ENCODE data around the gene HSD11B1. TPM values are rescaled to one million over a fixed set of nuclear protein-coding genes. Genes with fewer than 3 reads are reported as not detected.

The HSD11B1 gene
- total RNA-seq, 5 donors from 2014 or later (not counting 1 experiment from before 2014, with no cell fraction given), result 0.41 to 1.1 TPM; not detected in 3

DNA sequence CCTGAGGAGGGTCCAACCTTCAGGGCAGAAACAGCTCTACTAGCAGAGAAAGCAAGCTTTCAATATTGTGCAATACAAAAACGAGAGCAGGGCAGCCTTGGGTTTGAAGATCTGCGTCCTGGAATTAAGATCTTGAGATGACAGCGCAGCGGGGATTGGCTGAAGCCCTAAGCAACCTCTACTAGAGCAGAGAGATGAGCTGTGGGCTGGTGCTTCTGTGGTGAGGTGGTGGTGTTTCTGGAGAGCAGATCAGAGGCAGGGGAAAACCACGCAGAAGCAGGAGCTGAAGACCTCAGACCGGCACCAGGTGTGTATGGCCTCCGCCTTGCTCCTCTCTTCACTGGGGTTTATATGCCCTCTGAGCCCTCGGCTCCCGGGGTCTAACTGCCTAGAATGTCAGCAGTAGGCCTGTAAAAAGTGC lies 63.7 kb downstream of the HSD11B1 start:
- Histone ChIP-seq H3K27me3 (replicated peaks in 1 of 2; ENCODE audit: control insufficient read depth in 2 of 2, extremely low read depth in 1 of 2, insufficient read depth in 2 of 2, low read length in 1 of 2) (no peaks in the 10 kb centered on the region), H3K27ac (ENCODE audit: low read length) (peak overlapping the region; percentile 77), H3K4me3 (ENCODE audit: control insufficient read depth in 1 of 2, extremely low read depth in 1 of 2, low read length in 1 of 2) (peak overlapping the region; percentile 83 to 95), H3K36me3 (ENCODE audit: control insufficient read depth in 2 of 2, extremely low read depth in 1 of 2, insufficient read depth in 1 of 2, low read length in 1 of 2) (peaks cover 5 to 47% of the 10 kb centered on the region in 2 donors), H3K9me3 (no peaks in the 10 kb centered on the region), H3K4me1 (ENCODE audit: control insufficient read depth in 1 of 2, extremely low read depth in 1 of 2, insufficient read depth in 2 of 2, low read length in 2 of 2) (peaks cover 56 to 64% of the 10 kb centered on the region in 2 experiments)
- Mint-ChIP-seq H3K27me3 (no peaks in the 10 kb centered on the region), H3K4me1 (peaks cover 43 to 54% (median 50%) of the 10 kb centered on the region in 3 donors), H3K4me3 (no peak overlapping the region), H3K27ac (no peak overlapping the region), H3K9me3 (no peaks in the 10 kb centered on the region), H3K36me3 (peaks cover 48% of the 10 kb centered on the region)
- ChIA-PET CTCF (interaction anchor here (0.5 to 4.5 kb wide), 16 partner anchors 9 to 1550 kb away, joined by 3 to 41 read pairs (median 6); partner anchors contain the start of genes TRAF3IP3 (in 2 of the 2), UTP25 (in 2 of the 2) and C1orf74 (in 1 of the 2)), POLR2A (interaction anchor here (0.8 to 1.8 kb wide), 9 partner anchors 12 to 62 kb away, joined by 3 to 8 read pairs (median 5); partner anchors contain the start of genes C1orf74 (in 2 of the 2) and TRAF3IP3 (in 2 of the 2))
- WGBS (ENCODE audit: insufficient coverage), result 0% methylated on average over 9 of the region's 9 CpGs
- ATAC-seq (replicated peaks in 1 of 4) (peak; percentile 77 to 86 (median 81)), DNase-seq (peak; percentile 63 to 91 (median 73))

DNA sequence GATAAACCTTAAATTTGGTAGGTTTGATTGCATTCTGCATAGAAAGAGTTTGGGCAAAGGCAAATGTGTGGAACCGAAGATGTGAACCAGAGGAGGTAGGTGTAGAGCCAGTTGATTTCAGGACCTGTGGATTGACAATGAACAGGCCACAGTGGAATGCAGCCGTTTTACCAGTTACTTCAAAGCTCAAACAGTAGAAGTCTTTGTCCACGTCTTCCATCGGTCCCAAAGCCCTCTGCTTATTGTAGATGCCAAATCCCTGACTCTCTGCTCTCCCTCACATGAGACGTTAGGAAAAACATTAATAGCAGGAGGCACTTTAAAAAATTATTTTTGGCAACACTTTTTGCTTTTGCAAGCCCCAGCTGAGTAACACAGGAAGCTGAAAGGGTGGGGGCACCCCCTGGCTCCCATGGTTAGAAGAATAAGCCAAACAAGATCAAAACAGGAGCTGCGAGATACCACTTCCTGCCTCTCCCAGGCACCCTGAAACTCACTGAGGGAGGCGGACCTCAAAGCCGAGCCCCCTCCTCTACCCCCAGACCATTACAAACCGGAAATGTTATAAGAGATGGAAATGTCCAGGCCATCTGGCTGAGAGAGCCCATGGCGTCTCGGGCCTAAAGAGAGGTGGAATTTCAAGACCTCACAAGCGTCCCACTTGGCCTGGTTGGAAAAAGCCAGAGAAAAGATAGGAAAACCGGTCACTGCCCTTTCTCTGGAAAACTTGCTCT lies 64.7 kb downstream of the HSD11B1 start:
- WGBS (ENCODE audit: insufficient coverage), result 0% methylated on average over 6 of the region's 13 CpGs
- peaks cover 59 to 60% of the 10 kb centered on the region in 2 experiments for H3K4me1 ChIP-seq (ENCODE audit: control insufficient read depth in 1 of 2, extremely low read depth in 1 of 2, insufficient read depth in 2 of 2, low read length in 2 of 2)
- H3K27ac ChIP-seq (ENCODE audit: low read length), result peak overlapping the region; percentile 77
- ChIA-PET POLR2A (interaction anchor here (0.7 to 1.8 kb wide), 6 partner anchors 9 to 16 kb away, joined by 3 to 8 read pairs (median 5); partner anchors contain the start of genes C1orf74 (in 1 of the 2) and TRAF3IP3 (in 1 of the 2)), CTCF (interaction anchor here (0.5 to 4.5 kb wide), 17 partner anchors 8 to 1491 kb away, joined by 3 to 41 read pairs (median 6); partner anchors contain the start of genes TRAF3IP3 (in 2 of the 2), C1orf74 (in 1 of the 2) and UTP25 (in 1 of the 2))
- H3K27me3 ChIP-seq (replicated peaks in 1 of 2; ENCODE audit: control insufficient read depth in 2 of 2, extremely low read depth in 1 of 2, insufficient read depth in 2 of 2, low read length in 1 of 2), result no peaks in the 10 kb centered on the region
- H3K9me3 ChIP-seq, result no peaks in the 10 kb centered on the region
- Mint-ChIP-seq H3K27ac (no peak overlapping the region), H3K4me1 (peaks cover 35 to 46% (median 42%) of the 10 kb centered on the region in 3 donors), H3K36me3 (peaks cover 44% of the 10 kb centered on the region), H3K9me3 (no peaks in the 10 kb centered on the region), H3K4me3 (no peak overlapping the region), H3K27me3 (no peaks in the 10 kb centered on the region)
- H3K4me3 ChIP-seq (ENCODE audit: control insufficient read depth in 1 of 2, extremely low read depth in 1 of 2, low read length in 1 of 2), result peak overlapping the region; percentile 83 to 95
- ATAC-seq (replicated peaks in 1 of 4) (peak; percentile 75 to 79 (median 78)), DNase-seq (peak; percentile 55 to 85 (median 72))
- H3K36me3 ChIP-seq (ENCODE audit: control insufficient read depth in 2 of 2, extremely low read depth in 1 of 2, insufficient read depth in 1 of 2, low read length in 1 of 2), result peaks cover 5 to 47% of the 10 kb centered on the region in 2 donors

DNA sequence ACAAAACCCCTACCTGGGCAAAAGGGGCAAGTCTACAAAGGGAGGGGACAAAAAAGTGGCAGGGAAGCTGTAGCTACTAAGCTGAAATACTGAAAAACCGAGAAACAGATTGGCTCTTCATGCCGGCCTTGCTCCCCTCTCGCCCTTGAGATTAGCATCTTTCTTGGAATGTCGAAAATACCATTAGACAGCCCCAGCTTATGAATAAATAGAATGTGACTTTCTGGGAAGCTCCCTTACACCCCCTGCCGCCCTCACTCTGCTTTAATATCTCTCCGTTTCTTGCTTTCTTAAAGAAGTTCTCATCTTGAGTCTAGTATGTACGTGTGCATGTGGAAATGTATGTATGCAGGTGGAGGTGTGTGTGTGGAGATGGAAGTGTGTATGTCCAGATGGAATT lies 65.3 kb downstream of the HSD11B1 start:
- H3K4me3 ChIP-seq (ENCODE audit: control insufficient read depth in 1 of 2, extremely low read depth in 1 of 2, low read length in 1 of 2), result peak overlapping the region; percentile 83 to 95
- Mint-ChIP-seq H3K9me3 (no peaks in the 10 kb centered on the region), H3K27me3 (no peaks in the 10 kb centered on the region), H3K36me3 (peaks cover 48% of the 10 kb centered on the region), H3K4me1 (peaks cover 33 to 42% (median 40%) of the 10 kb centered on the region in 3 donors), H3K27ac (no peak overlapping the region), H3K4me3 (no peak overlapping the region)
- peak overlapping the region; percentile 77 for H3K27ac ChIP-seq (ENCODE audit: low read length)
- peak in 3 of 35 experiments; percentile 12 to 37 (median 22) for DNase-seq
- H3K36me3 ChIP-seq (ENCODE audit: control insufficient read depth in 2 of 2, extremely low read depth in 1 of 2, insufficient read depth in 1 of 2, low read length in 1 of 2), result peaks cover 5 to 48% of the 10 kb centered on the region in 2 donors
- no peaks in the 10 kb centered on the region for H3K9me3 ChIP-seq
- CTCF ChIA-PET, result interaction anchor here (0.5 to 4.5 kb wide), 11 partner anchors 9 to 1490 kb away, joined by 3 to 41 read pairs (median 6); partner anchors contain the start of genes TRAF3IP3 (in 2 of the 2) and UTP25 (in 1 of the 2)
- WGBS (ENCODE audit: insufficient coverage), result 0% methylated on average over 2 of the region's 7 CpGs
- no peaks in the 10 kb centered on the region for H3K27me3 ChIP-seq (replicated peaks in 1 of 2; ENCODE audit: control insufficient read depth in 2 of 2, extremely low read depth in 1 of 2, insufficient read depth in 2 of 2, low read length in 1 of 2)
- POLR2A ChIA-PET, result interaction anchor here (0.7 to 1.1 kb wide), 3 partner anchors 8 to 17 kb away, joined by 3 to 4 read pairs (median 3); no protein-coding TSS in a partner anchor
- H3K4me1 ChIP-seq (ENCODE audit: control insufficient read depth in 1 of 2, extremely low read depth in 1 of 2, insufficient read depth in 2 of 2, low read length in 2 of 2), result peaks cover 54 to 57% of the 10 kb centered on the region in 2 experiments
- ATAC-seq (replicated peaks in 1 of 4), result no peak

DNA sequence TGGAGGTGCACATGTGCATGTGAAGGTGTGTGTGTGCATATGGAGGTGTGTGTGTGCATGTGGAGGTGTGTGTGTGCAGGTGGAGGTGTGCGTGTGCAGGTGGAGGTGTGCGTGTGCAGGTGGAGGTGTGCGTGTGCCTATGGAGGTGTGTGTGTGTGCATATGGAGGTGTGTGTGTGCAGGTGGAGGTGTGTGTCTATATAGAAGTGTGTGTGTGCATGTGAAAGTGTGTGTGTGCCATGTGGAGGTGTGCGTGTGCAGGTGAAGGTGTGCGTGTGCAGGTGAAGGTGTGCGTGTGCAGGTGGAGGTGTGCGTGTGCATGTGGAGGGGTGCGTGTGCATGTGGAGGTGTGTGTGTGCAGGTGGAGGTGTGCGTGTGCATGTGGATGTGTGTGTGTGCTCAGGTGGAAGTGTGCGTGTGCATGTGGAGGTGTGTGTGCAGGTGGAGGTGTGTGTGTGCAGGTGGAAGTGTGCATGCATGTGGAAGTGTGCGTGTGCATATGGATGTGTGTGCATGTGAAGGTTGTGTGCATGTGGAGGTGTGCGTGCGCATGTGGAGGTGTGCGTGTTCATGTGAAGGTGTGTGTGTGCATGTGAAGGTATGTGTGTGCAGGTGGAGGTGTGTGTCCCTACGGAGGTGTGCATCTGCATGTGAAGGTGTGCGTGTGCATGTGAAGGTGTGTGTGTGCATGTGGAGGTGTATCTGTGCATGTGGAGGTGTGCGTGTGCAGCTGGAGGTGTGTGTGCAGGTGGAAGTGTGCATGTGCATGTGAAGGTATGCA lies 66.2 kb downstream of the HSD11B1 start:
- ChIA-PET POLR2A (interaction anchor here in 1 of 2 donors (1.0 kb wide), 1 partner anchor 7 kb away, joined by 3 read pairs; no protein-coding TSS in a partner anchor), CTCF (interaction anchor here (2.1 to 3.4 kb wide), 2 partner anchors 14 to 22 kb away, joined by 6 to 34 read pairs; partner anchors contain the start of gene TRAF3IP3 (in 1 of the 2))
- Histone ChIP-seq H3K36me3 (ENCODE audit: control insufficient read depth in 2 of 2, extremely low read depth in 1 of 2, insufficient read depth in 1 of 2, low read length in 1 of 2) (peaks cover 3 to 51% of the 10 kb centered on the region in 2 donors), H3K9me3 (no peaks in the 10 kb centered on the region), H3K27me3 (replicated peaks in 1 of 2; ENCODE audit: control insufficient read depth in 2 of 2, extremely low read depth in 1 of 2, insufficient read depth in 2 of 2, low read length in 1 of 2) (no peaks in the 10 kb centered on the region), H3K27ac (ENCODE audit: low read length) (no peak overlapping the region), H3K4me1 (ENCODE audit: control insufficient read depth in 1 of 2, extremely low read depth in 1 of 2, insufficient read depth in 2 of 2, low read length in 2 of 2) (peaks cover 50 to 52% of the 10 kb centered on the region in 2 experiments), H3K4me3 (ENCODE audit: control insufficient read depth in 1 of 2, extremely low read depth in 1 of 2, low read length in 1 of 2) (peak overlapping the region; percentile 83 to 95)
- Mint-ChIP-seq H3K4me3 (no peak overlapping the region), H3K27ac (no peak overlapping the region), H3K27me3 (no peaks in the 10 kb centered on the region), H3K9me3 (no peaks in the 10 kb centered on the region), H3K4me1 (peaks cover 28 to 35% (median 33%) of the 10 kb centered on the region in 3 donors), H3K36me3 (peaks cover 50% of the 10 kb centered on the region)
- no peak for DNase-seq
- no peak for ATAC-seq (replicated peaks in 1 of 4)
- WGBS (ENCODE audit: insufficient coverage), result 88% methylated on average over 15 of the region's 17 CpGs

DNA sequence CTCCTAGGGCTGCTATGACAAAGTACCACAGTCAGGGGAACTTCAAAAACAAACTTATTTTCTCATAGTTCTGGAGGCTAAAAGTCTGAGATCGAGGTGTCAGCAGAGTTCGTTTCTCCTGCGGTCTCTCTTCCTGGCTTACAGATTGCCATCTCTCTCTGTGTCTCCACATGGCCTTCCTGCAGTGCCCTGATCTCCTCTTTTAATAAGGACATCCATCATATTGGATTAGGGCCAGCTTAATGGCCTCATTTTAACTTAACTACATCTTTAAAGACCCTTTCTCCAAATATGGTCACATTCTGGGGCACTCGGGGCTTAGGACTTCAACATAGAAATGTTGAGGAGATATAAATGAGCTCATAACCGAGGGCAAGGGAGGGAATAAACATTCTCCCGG lies 67.5 kb downstream of the HSD11B1 start:
- Mint-ChIP-seq H3K27me3 (no peaks in the 10 kb centered on the region), H3K4me3 (no peak overlapping the region), H3K4me1 (peaks cover 20 to 27% (median 22%) of the 10 kb centered on the region in 3 donors), H3K9me3 (no peaks in the 10 kb centered on the region), H3K36me3 (peaks cover 48% of the 10 kb centered on the region), H3K27ac (no peak overlapping the region)
- 33% methylated on average over 5 of the region's 6 CpGs for WGBS (ENCODE audit: insufficient coverage)
- Histone ChIP-seq H3K9me3 (no peaks in the 10 kb centered on the region), H3K36me3 (ENCODE audit: control insufficient read depth in 2 of 2, extremely low read depth in 1 of 2, insufficient read depth in 1 of 2, low read length in 1 of 2) (peaks cover 4 to 55% of the 10 kb centered on the region in 2 donors), H3K4me1 (ENCODE audit: control insufficient read depth in 1 of 2, extremely low read depth in 1 of 2, insufficient read depth in 2 of 2, low read length in 2 of 2) (peaks cover 38 to 41% of the 10 kb centered on the region in 2 experiments), H3K4me3 (ENCODE audit: control insufficient read depth in 1 of 2, extremely low read depth in 1 of 2, low read length in 1 of 2) (peak overlapping the region; percentile 83 to 95), H3K27me3 (replicated peaks in 1 of 2; ENCODE audit: control insufficient read depth in 2 of 2, extremely low read depth in 1 of 2, insufficient read depth in 2 of 2, low read length in 1 of 2) (no peaks in the 10 kb centered on the region), H3K27ac (ENCODE audit: low read length) (peak overlapping the region; percentile 15)
- DNase-seq (peak in 1 of 35 experiments; percentile 14), ATAC-seq (replicated peaks in 1 of 4) (no peak)
- CTCF ChIA-PET, result interaction anchor here (0.6 to 1.7 kb wide), 3 partner anchors 12 to 24 kb away, joined by 3 to 4 read pairs (median 4); partner anchors contain the start of gene C1orf74 (in 1 of the 2)
- POLR2A ChIA-PET, result interaction anchor here (0.8 to 1.6 kb wide), 2 partner anchors 11 to 56 kb away, joined by 4 read pairs; no protein-coding TSS in a partner anchor

All from T-cell (primary cell).